ENCODE measurements around the gene PTPN9.
"Not testable (repeated sequence)": the region's sequence is repeated elsewhere in the genome, so short reads cannot be mapped to it uniquely, and the experiment has no call there.

DNA sequence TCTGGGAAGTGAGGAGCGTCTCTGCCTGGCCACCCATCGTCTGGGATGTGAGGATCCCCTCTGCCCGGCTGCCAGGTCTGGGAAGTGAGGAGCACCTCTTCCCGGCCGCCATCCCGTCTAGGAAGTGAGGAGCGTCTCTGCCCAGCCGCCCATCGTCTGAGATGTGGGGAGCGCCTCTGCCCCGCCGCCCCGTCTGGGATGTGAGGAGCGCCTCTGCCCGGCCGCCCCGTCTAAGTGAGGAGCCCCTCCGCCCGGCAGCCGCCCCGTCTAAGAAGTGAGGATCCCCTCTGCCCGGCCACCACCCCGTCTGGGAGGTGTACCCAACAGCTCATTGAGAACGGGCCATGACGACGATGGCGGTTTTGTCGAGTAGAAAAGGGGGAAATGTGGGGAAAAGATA is 20.2 kb downstream of the PTPN9 start:
- TF ChIP-seq, protein P1, sequence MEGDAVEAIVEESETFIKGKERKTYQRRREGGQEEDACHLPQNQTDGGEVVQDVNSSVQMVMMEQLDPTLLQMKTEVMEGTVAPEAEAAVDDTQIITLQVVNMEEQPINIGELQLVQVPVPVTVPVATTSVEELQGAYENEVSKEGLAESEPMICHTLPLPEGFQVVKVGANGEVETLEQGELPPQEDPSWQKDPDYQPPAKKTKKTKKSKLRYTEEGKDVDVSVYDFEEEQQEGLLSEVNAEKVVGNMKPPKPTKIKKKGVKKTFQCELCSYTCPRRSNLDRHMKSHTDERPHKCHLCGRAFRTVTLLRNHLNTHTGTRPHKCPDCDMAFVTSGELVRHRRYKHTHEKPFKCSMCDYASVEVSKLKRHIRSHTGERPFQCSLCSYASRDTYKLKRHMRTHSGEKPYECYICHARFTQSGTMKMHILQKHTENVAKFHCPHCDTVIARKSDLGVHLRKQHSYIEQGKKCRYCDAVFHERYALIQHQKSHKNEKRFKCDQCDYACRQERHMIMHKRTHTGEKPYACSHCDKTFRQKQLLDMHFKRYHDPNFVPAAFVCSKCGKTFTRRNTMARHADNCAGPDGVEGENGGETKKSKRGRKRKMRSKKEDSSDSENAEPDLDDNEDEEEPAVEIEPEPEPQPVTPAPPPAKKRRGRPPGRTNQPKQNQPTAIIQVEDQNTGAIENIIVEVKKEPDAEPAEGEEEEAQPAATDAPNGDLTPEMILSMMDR (IDR thresholded peaks at IDR 0.05; ENCODE audit: low read length) = not testable (repeated sequence)
- not testable (repeated sequence) for TF ChIP-seq EZH2 (IDR thresholded peaks at IDR 0.05; ENCODE audit: borderline replicate concordance, low read length)
